HG02884 (cell line): ENCODE data around the gene XRCC1.
"Not testable (repeated sequence)": the region's sequence is repeated elsewhere in the genome, so short reads cannot be mapped to it uniquely, and the experiment has no call there.

Experiments
- ATAC-seq: cut with Tn5 transposase; IDR thresholded peaks from one replicate; pipeline ENCODE4 v1.9.1; 2021; ENCODE audit warnings: mild to moderate bottlenecking, moderate library complexity; ENCODE audit not compliant: unreplicated experiment

XRCC1 gene

GRCh38 chr19:43548706-43549105 is 26.6 kb downstream of the XRCC1 start:
- no peak for ATAC-seq

GRCh38 chr19:43547926-43548325 is 27.4 kb downstream of the XRCC1 start:
- not testable (repeated sequence) for ATAC-seq

GRCh38 chr19:43546581-43546980 is 28.7 kb downstream of the XRCC1 start:
- ATAC-seq: no peak

- no peak for ATAC-seq
These were observed 29.3 kb downstream of the XRCC1 start for GRCh38 chr19:43545981-43546380.

GRCh38 chr19:43545276-43545675 is 30.1 kb downstream of the XRCC1 start:
- no peak for ATAC-seq

- ATAC-seq: no peak
These were observed 31.2 kb downstream of the XRCC1 start for GRCh38 chr19:43544077-43544476.

GRCh38 chr19:43541920-43542650 is 33.2 kb downstream of the XRCC1 start:
- ATAC-seq: no peak

- no peak for ATAC-seq
These were observed 34.9 kb downstream of the XRCC1 start for GRCh38 chr19:43540381-43540780.

GRCh38 chr19:43538922-43539321 is 36.4 kb downstream of the XRCC1 start:
- no peak for ATAC-seq

GRCh38 chr19:43534816-43535761 is 40.2 kb downstream of the XRCC1 start:
- ATAC-seq: no peak

GRCh38 chr19:43534305-43534815 is 41.0 kb downstream of the XRCC1 start:
- no peak for ATAC-seq

- peak; percentile 51 for ATAC-seq
These were observed 41.6 kb downstream of the XRCC1 start for GRCh38 chr19:43533546-43534304.

GRCh38 chr19:43532962-43533545 is 42.3 kb downstream of the XRCC1 start, which contains the start of gene ZNF575:
TSS of gene ZNF575 (plus strand) at chr19:43533188. CDS start at chr19:43534423, 1,235 bp downstream.
- peak; percentile 48 for ATAC-seq

- ATAC-seq: no peak
These were observed 42.8 kb downstream of the XRCC1 start for GRCh38 chr19:43532571-43532961.

- no peak for ATAC-seq
These were observed 47.3 kb downstream of the XRCC1 start for GRCh38 chr19:43527860-43528622.

- peak; percentile 63 for ATAC-seq
These were observed 48.2 kb downstream of the XRCC1 start, which contains the start of gene ETHE1 for GRCh38 chr19:43526884-43527859. TSS of gene ETHE1 (minus strand) at chr19:43527201. CDS start at chr19:43527177, 24 bp downstream.

GRCh38 chr19:43525836-43526771 is 49.2 kb downstream of the XRCC1 start:
- no peak for ATAC-seq
